ENCODE results near the gene ITFG1.
"Not testable (repeated sequence)": the region's sequence is repeated elsewhere in the genome, so short reads cannot be mapped to it uniquely, and the experiment has no call there.

ITFG1 gene

DNA sequence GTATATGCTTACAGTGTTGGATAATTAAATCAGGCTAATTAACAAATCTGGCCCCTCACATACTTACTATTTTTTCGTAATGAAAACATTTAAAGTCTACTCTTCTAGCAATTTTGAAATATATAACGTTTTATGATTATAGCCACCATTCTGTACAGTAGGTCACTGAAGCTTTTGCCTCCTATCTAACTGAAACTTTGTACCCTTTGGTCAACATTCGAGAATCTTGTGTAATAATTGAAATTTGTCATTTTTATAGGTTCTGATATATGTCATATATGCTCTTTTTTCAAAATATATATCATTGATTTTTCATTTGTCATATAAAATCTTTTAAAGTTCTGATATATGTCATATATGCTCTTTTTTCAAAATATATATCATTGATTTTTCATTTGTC, 12.9 kb upstream of the ITFG1 start:
- DNase-seq (ENCODE audit: low read depth in 1 of 2, low spot score in 1 of 2), result no peak

DNA sequence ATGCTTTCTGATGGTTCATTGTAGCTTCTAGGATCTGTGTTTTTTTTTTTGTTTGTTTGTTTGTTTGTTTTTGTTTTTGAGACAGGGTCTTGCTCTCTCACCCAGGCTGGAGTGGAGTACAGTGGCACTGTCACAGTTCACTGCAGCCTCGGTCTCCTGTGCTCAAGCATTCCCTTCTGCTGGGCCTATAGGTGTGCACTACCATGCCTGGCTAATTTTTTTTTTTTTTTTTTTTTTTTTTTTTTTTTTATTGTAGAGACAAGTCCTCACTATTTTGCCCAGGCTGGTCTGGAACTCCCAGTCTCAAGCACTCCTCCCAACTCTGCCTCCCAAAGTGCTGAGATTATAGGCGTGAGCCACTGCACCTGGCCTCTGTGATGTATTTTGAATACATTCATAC, 12.1 kb upstream of the ITFG1 start:
- DNase-seq (ENCODE audit: low read depth in 1 of 2, low spot score in 1 of 2), result not testable (repeated sequence)

DNA sequence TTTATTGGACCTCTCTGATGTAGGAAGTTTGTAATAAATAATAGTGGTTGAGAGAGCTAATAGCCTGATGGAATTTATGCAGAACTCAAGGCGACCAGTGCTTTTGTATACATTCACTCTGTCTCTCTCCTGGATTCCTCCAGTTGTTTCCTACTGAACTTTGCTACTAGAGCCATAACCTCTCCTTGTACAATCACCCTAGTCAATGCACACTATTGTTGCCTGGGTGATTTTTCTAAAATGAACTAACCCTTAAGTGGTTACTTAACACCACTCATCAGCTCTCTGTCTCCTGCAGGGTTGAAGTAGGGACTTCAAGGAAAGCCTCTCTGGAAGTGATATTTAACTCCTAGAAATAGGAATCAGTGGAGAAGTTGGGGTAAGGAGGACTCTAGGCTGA, 9.9 kb upstream of the ITFG1 start:
- DNase-seq (ENCODE audit: low read depth in 1 of 2, low spot score in 1 of 2), result no peak

DNA sequence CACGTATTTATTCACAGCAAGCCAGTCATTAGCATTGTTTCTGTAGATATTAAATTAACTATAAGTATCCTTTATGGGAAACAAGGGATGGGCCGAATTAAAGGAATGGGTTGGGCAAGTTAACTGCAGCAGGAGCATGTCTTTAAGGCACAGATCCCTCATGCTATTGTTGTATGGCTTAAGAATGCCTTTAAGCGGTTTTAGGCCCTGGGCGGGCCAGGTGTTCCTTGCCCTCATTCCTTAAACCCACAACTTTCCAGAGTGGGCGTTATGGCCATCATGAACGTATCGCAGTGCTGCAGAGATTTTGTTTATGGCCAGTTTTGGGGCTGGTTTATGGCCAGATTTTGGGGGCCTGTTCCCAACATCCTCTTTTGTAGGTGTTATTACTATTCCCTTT, 9.3 kb upstream of the ITFG1 start:
- no peak for DNase-seq (ENCODE audit: low read depth in 1 of 2, low spot score in 1 of 2)

DNA sequence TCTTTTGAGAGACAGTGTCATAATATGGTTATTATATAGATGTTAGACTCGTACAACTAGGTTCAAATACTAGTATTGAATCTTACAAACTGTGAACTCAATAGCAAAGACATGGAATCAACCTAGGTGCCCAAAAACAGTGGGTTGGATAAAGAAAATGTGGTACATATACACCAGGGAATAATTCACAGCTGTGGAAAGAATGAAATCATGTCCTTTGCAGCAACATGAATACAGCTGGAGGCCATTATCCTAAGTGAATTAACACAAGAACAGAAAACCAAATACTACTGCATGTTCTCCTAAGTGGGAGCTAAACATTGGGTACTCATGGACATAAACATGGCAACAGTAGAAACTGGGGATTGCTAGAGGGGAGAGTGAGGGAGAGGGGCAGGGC, 8.4 kb upstream of the ITFG1 start:
- no peak for DNase-seq (ENCODE audit: low read depth in 1 of 2, low spot score in 1 of 2)

DNA sequence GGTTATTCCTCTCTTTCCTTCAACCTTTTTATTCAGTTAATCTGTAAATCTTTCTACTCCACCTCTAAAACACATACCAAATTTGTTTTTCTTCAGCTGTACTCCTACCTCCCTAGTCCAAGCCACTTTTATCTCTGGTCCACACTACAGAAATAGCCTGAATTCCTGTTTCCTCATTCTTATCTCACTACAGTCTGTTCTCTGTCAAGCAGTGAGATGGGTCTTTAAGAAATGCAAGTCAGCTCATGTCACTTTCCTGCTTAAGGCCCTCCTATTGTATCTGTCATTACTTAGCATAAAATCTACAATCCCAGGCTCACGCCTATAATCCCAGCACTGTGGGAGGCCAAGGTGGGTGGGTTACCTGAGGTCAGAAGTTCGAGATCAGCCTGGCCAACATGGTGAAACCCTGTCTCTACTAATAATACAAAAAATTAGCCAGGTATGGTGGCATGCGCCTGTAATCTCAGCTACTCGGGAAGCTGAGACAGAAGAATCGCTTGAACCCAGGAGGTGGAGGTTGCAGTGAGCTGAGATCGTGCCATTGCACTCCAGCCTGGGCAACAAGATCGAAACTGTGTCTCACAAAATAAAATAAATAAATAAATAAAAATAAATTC, 7.3 kb upstream of the ITFG1 start:
- not testable (repeated sequence) for DNase-seq (ENCODE audit: low read depth in 1 of 2, low spot score in 1 of 2)

DNA sequence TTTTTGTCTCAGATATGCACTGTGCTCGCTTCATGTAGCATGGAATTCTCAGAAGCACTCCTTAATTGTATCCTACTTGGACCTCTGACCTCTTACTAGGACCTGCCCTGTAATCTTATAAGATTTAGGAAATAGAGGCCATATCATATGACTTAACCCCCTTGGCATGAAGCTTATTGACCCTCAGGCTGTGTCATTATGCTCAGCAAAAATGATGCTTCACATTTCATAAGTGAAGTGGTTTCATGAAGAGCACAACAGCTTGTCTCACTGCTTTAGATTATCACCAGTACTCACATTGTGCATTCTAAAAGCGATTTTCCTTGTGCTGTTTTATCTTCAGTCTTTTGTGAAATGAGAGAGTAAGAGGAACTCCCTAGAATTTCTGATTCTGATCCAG, 6.6 kb upstream of the ITFG1 start:
- no peak for DNase-seq (ENCODE audit: low read depth in 1 of 2, low spot score in 1 of 2)

DNA sequence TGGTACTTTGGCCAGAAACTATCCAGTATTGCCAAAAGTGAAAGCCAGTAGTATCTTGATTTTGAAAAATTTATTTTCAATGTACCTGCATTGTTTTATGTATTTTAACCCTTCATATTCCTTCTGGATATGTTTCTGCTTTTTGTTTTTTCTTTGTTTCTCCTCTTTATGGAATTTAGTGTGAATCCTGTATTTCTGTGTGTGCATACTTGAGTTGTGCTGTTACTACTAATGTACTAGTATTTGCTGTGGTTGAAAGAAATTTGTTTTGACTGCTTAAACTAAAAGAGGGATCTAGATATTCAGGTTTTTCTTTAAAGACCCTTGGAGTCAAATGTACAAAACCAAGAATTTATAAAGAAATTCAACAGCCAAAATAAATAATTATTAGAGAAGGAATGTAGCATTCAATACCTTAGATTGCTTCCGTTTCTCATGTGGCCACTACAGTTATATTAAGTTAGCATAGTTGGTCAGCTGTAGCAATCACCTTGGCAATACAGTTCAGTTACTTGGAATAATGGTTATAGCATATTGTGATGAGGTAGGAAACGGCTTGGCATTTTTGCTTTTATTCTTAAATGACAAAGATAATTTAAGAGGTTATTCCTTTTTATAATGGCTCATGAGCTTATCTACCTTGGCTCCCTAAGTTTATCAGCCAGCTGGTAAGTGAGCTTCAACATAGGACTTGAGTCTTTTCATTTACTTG, 5.2 kb upstream of the ITFG1 start:
- DNase-seq (ENCODE audit: low read depth in 1 of 2, low spot score in 1 of 2), result no peak

DNA sequence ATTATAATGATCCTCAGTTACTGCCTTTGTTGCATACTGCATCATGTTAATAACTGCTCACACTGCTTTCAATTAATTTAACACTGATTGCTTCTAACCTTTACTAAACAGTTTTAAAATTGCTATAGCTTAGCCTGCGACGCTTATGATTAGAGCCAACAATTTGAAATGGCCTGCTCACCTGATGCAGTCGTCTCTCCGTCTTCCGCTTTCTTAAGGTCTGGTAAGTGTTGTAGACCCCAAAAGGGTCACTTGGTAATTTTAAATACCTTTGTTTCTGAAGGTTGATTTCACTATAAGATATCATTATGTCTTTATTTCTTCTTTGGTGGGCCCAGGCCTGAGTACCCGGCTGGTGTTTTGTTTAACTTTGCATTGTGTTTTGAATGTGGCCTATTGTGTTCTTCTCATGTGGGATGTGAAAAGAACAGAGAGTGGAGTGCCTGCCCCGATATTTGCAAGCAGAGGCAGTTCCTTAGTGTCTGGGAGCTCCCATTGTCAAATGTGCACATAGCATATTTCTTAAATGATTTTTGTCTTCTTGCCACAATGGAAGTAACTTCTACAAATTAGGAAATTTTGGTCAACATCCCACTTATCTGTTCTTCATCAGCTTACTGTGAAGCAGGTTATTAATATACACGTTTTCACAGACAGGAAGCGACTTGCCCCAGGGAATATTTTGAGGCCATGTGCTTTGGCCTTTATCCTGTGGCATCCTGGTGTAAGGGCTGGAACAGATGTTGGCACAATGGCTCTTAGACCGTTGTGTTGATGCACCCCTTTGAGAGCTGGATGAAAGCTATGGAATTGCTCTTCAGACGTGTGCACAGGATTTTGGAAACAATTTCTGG, 3.1 kb upstream of the ITFG1 start:
- DNase-seq (ENCODE audit: low read depth in 1 of 2, low spot score in 1 of 2), result no peak

DNA sequence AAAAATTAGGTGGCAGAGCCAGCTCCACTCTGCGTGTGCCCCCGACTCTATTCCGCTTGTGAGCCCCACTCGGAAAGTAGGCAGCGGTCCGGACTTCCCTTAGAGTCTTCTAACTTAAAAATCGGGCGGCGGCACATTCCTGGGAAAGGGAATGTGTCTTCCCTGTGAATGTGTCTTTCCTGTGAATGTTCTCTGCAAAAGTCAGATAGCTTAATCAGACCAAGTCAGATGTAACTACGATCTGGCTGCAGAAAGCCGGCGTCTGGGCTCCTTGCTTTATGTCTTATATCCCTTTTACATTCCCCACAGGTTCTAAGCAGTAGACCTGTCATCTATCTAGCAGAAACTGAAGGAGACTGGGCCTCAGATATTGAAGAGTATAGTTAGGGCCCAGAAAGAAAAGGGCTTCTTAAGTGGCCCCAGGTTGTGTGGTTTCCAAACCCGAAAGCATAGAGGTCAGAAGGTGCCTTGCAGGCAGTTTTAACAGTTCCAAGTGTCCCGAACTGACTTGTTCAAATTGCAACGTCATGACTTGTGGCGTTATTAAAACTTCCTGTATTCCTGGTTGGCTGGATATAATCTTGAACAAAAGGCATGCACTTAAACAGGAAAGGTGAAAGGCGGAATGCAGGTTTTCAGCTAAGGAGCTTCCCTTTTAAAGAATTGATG, 869 bp upstream of the ITFG1 start:
- DNase-seq (ENCODE audit: low read depth in 1 of 2, low spot score in 1 of 2), result no peak

DNA sequence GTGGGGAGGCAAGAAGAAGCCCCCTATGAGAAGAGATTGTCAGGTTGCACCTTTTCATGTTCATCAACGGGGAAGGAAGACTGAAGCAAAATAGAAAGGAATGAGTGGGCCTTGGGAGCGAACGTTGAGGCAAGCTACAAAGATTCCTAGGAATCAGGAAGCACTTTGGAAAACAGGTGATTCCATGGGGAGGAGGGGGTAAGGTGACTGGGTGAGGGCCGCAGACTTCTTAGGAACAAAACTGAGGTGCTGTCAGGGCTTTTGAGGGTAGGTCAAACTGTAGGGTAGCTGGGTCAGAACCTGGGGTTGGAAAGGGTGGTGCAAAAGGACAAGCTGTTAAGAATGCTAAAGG, 528 bp downstream of the ITFG1 start:
- no peak for DNase-seq (ENCODE audit: low read depth in 1 of 2, low spot score in 1 of 2)

DNA sequence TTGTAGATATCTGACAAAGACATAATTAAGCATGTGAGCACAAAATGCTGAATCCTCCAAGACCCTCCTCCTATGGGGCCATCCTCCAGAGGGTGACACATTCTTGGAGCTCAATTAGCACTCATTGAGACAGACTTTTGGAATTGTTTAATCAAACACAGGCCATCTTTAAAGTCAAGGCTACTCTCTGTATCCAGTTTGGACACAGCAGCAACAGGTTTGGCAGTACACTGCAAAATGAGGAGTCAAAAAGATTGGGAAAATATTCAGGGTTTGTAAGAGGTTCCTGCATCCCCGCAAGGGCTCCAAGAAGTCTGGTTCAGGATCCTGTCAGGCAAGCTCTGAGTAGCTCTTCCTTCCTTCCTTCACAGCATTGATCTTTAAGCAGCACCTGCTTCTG, 1.3 kb downstream of the ITFG1 start:
- DNase-seq (ENCODE audit: low read depth in 1 of 2, low spot score in 1 of 2), result no peak

DNA sequence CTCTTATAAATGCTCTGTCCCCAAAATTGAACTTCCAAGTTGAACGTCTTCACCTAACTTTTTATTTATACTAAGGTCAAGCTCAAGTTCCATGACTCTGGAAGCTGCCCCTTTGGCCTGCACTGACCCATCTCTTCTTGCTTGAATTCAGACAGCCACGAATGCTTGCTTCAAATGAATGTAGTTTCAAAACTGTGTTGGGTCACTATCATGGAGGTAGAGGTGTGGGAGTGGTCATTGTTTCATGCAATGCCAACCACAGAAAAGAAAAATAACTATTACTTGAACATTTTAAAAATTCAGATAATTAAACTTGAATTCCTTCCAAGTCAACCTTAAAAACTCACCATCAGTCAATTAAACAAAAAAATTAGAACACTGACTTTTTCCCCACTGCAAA, 2.5 kb downstream of the ITFG1 start:
- no peak for DNase-seq (ENCODE audit: low read depth in 1 of 2, low spot score in 1 of 2)

DNA sequence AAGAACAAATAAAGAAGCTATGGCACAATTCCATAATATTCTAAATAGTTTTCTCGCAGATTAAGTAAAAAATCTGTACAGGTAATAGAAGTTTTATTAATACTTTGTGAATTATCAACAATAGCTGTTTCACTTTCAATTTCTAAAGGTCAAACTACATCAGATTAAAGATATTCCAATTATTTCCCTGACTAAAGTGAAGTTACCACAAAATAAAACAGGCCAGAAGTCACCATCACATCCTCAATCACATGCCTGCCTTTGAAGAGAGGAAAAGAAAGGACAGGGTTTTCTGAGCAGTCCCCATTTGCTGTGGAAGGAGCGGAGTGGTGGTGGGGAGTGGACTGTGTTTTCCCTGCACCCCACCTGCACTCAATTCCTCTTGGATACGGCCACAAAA, 11.1 kb downstream of the ITFG1 start:
- no peak for DNase-seq (ENCODE audit: low read depth in 1 of 2, low spot score in 1 of 2)

DNA sequence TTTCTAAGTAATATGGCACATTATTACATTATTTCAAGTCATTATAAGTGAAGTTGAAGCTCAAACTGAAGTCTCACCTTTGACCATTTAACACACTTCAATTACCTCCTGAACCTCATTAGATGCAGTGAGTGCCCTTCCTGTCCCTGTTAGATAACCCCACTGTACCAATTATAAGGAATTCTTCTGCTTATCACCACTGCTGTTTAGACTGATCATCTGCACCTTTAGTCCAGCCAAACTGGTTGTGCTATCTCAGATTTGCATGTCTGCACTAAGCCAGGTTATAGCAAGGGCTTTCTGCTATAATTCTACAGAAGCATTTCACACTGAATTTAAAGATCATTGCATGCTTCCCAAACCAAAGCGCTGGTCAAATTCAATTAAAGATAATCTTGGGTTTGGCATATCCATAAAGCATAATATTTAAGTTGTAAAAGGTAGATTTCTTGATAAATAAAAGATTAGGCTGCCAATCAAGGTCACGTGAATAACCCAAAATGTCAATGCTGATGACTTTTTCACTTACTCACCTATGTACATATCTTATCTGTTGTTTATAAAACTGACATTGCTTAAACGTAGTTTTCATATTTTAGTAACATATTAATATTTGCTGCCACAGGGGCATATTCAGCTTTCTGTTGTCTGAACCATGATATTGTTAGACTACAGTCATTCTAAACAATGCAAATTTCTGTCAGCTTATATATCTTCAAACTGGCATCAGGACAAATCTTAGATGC, 11.9 kb downstream of the ITFG1 start:
- DNase-seq (ENCODE audit: low read depth in 1 of 2, low spot score in 1 of 2), result no peak

DNA sequence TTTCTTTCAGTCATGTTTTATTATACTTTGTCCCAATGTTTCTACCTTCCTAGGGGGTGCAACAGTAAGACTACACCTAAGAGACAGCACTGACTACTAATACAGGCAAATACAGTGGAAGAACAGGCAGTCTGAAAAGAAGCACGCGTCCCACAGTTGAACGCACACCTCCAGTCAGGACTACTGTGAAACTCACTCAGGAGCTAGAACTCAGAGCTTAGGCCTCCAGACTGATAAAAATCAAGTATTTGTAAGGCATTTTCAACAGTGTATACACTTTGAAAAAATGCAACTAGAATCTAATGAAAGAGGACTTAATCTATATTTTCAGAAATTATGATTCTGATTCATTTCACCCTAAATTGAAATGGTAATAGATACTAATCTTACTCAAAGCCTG, 14.4 kb downstream of the ITFG1 start:
- DNase-seq (ENCODE audit: low read depth in 1 of 2, low spot score in 1 of 2), result no peak

DNA sequence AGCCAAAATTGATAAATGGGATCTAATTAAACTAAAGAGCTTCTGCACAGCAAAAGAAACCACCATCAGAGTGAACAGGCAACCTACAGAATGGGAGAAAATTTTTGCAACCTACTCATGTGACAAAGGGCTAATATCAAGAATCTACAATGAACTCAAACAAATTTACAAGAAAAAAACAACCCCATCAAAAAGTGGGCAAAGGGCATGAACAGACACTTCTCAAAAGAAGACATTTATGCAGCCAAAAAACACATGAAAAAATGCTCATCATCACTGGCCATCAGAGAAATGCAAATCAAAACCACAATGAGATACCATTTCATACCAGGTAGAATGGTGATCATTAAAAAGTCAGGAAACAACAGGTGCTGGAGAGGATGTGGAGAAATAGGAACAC, 18.0 kb downstream of the ITFG1 start:
- not testable (repeated sequence) for DNase-seq (ENCODE audit: low read depth in 1 of 2, low spot score in 1 of 2)

DNA sequence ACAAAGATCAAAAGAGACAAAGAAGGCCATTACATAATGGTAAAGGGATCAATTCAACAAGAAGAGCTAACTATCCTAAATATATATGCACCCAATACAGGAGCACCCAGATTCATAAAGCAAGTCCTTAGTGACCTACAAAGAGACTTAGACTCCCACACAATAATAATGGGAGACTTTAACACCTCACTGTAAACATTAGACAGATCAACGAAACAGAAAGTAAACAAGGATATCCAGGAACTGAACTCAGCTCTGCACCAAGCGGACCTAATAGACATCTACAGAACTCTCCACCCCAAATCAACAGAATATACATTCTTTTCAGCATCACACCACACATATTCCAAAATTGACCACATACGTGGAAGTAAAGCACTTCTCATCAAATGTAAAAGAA, 20.8 kb downstream of the ITFG1 start:
- DNase-seq (ENCODE audit: low read depth in 1 of 2, low spot score in 1 of 2), result not testable (repeated sequence)

DNA sequence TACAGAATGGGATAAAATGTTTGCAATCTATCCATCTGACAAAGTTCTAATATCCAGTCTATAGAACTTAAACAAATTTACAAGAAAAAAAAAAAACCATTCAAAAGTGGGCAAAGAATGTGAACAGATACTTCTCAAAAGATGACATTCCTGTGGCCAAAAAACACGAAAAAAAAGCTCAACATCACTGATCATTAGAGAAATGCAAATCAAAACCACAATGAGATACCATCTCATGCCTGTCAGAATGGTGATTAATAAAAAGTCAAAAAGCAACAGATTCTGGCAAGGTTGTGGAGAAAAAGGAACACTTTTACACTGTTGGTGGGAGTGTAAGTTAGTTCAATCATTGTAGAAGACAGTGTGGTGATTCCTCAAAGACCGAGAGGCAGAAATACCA, 26.6 kb downstream of the ITFG1 start:
- not testable (repeated sequence) for DNase-seq (ENCODE audit: low read depth in 1 of 2, low spot score in 1 of 2)

DNA sequence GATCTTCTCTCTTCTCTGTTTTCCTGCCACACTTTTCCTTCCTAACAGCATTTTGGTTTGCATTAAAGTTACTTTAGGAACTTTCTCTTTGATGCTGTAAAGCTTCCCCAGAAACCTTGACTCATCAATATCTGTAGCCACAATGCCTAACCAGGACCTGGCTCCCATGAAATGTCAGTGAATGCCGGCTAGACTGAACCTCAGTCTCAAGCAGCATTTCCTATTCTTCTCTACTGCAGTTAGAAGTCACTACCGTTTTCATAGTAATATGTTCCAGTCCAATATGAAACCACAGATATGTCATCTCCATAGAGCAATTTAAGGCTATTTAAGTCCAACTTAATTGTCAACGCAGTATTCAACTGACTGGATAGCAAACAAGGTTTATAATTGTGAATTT, 28.9 kb downstream of the ITFG1 start:
- DNase-seq (ENCODE audit: low read depth in 1 of 2, low spot score in 1 of 2), result no peak

DNA sequence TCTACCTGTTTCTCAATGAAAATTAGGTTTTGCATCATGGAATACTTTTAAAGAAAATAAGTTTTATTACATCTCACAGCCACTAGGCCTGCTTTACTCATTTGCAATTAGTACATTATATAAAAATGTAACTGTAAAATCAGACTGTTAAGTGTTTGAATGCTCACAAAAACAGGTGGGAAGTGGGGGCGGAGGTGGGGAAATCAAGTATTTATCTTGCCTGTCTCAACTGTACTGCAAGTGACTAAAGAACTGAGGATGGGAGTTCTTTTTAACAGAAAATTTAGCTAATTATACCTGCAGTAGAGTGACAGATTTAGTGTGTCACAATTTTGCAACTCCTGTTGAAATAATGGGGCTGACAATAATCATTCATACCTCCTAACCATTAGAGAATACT, 34.1 kb downstream of the ITFG1 start:
- DNase-seq (ENCODE audit: low read depth in 1 of 2, low spot score in 1 of 2), result no peak
